ENCODE measurements around the gene CPNE7.

The CPNE7 gene

DNA sequence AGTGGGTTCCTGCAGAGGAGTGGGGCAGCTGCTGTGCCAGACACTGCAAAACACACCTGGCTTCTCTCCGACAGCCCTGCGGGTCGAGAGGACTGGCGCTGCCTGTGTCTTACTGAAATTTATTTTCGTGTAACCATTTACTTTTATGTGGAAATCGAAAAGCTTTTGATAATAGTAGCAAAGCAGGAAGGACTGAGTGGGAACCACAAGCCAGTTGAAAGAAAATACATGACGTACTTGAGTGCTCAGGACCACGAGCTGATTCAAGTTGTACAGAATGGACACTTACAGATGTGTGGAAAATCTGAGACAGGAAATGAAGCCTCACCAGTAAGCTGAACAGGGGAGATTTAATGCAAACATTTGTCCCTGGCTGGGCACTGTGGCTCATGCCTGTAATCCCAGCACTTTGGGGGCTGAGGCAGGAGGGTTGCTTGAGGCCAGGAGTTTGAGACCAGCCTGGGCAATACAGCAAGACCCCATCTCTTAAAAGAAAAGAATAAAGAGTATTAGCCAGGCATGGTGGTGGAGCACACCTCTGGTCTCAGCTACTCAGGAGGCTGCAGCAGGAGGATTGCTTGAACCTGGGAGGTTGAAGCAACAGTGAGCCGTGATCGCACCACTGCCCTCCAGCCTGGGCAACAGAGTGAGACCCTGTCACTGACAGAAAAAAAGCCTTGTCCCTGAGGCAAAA is 26.4 kb upstream of the CPNE7 start:
- DNase-seq (ENCODE audit: low read depth, low spot score), result no peak

DNA sequence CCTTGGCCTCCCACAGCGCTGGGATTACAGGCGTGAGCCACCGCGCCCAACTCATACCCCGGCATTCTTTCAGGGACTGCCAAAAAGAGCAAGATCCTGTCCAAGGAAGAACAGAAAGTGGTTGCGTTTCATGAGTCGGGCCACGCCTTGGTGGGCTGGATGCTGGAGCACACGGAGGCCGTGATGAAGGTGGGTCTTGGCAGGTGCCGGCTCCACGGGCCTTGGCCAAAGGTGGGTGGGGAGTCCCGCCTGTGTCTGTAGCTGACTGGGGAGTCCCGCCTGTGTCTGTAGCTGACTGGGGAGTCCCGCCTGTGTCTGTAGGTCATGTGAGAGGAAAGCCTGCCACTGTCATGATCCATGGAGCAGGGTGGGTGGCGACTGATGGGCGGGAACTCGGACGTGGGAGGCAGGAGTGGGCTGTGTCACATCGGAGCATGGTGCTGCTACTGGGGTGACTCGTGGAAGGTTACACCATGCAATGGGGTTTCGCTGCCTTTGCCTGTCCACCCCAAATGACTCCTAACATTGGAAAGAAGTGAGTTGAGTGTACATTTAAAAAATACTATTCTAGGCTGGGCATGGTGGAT is 25.0 kb upstream of the CPNE7 start:
- no peak for DNase-seq (ENCODE audit: low read depth, low spot score)

DNA sequence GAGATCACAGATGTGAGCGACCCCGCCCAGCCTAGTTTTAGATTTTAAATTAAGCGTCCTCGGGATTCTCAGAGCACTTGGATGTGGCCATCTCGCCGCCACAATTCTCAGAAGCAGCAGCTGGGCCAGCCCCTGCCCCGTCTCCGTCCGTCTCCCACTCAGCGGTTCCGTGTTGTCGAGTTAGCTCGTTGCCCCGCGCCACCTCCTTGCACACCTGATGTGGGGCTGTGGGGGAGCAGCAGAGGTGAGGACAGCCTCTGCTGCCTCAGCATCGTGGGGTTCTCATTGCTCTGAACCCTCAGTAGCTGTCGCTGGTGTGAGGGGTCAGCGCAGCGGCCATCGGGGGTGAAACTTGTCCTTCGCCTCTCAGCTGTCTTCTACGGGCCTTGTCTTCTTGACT is 23.2 kb upstream of the CPNE7 start:
- no peak for DNase-seq (ENCODE audit: low read depth, low spot score)

DNA sequence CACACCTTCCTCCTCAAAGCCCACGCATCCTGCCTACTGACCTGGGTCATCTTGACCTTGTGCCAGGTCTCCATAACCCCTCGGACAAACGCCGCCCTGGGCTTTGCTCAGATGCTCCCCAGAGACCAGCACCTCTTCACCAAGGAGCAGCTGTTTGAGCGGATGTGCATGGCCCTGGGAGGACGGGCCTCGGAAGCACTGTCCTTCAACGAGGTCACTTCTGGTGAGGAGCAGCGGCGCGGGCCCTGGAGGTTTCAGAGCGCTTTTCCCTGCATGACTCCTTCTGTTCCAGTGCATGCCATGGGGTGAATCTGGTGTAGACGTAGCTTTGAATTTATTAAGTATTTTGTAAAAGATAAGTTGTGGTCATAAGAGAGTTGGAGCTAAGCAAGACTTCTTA is 22.6 kb upstream of the CPNE7 start:
- DNase-seq (ENCODE audit: low read depth, low spot score), result no peak

DNA sequence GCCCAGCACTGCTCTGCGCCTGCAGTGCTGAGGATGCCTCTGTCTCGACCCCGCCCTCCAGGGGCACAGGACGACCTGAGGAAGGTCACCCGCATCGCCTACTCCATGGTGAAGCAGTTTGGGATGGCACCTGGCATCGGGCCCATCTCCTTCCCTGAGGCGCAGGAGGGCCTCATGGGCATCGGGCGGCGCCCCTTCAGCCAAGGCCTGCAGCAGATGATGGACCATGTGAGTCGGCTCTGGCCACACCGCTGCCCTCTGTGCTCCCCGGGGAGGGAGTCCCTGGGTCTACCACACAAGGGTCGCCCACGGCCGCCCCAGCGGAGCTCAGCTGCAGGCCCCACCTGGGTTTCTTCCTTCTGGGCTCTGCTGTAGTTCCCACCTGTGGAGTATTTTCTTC is 21.8 kb upstream of the CPNE7 start:
- no peak for DNase-seq (ENCODE audit: low read depth, low spot score)

DNA sequence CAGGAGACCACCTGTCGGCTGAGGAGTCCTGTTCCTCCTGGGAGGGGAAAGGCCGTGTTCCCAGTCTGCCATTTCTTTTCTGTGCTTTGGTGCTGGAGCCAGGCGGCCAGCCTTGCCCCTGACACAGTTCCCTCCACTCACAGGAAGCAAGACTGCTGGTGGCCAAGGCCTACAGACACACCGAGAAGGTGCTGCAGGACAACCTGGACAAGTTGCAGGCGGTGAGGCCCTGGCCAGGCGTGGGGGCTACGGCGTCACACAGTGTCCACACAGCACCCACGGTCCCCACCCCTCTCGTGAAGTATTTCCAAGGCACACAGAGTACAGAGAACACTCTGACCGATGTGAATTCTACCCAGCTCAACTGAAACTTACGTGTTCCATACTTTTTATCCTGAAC is 21.2 kb upstream of the CPNE7 start:
- DNase-seq (ENCODE audit: low read depth, low spot score), result no peak

DNA sequence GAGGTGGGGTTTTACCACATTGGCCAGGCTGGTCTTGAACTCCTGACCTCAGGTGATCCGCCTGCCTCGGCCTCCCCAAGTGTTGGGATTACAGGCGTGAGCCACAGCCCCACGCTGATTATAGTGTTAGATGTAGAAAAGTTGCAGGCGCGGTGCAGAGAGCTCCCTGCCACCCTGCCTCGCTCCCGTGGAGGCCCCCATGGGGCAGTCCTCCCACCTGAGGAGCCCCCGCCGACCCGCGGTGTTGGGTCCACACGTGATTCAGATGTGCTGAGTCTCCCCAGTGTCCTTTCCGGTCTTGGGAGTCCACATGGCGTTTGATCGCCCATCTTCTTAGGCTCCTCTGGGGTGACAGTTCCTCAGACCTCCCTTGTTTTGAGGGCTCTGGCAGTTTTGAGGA is 20.3 kb upstream of the CPNE7 start:
- DNase-seq (ENCODE audit: low read depth, low spot score), result no peak

DNA sequence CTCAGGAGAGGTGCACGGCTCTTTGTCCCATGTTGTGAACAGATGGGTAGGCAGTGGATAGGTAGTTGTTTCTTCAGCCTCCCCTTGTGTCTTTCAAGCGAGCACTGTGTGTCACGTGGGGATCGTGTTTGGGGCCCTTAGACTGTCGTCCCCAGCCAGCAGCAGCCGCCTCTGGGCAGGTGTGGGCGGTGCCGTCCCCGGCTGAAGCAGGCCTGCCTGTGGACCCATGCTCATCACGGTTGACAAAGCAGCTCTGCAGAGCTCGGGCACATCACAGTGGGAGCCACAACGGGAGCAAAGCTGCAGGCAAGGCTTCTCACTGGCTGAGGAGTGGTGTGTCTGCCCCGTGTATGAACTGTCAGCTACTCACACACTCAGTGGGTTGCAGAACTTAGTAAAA is 19.8 kb upstream of the CPNE7 start:
- no peak for DNase-seq (ENCODE audit: low read depth, low spot score)

DNA sequence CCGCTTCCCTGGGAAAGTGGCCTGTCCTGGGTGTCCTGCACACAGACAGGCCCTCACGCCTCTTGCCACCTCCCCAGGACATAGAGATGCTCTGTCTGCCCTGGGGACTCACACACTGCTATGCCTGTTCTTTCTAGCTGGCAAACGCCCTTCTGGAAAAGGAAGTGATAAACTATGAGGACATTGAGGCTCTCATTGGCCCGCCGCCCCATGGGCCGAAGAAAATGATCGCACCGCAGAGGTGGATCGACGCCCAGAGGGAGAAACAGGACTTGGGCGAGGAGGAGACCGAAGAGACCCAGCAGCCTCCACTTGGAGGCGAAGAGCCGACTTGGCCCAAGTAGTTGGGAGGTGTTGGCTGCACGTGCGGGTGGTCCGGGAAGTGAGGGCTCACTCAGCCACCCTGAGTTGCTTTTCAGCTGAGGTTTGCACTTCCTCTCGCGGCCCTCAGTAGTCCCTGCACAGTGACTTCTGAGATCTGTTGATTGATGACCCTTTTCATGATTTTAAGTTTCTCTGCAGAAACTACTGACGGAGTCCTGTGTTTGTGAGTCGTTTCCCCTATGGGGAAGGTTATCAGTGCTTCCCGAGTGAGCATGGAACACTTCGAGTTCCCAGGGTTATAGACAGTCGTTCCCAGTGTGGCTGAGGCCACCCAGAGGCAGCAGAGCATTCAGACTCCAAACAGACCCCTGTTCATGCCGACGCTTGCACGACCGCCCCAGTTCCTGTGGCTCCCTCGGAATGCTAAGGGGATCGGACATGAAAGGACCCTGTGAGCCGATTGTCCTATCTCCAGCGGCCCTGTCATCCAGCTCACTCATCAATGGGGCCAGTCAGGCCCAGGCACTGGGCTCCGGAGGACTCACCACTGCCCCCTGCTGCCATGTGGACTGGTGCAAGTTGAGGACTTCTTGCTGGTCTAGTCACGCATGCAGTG is 18.5 kb upstream of the CPNE7 start:
- peak; percentile 90 for DNase-seq (ENCODE audit: low read depth, low spot score)

DNA sequence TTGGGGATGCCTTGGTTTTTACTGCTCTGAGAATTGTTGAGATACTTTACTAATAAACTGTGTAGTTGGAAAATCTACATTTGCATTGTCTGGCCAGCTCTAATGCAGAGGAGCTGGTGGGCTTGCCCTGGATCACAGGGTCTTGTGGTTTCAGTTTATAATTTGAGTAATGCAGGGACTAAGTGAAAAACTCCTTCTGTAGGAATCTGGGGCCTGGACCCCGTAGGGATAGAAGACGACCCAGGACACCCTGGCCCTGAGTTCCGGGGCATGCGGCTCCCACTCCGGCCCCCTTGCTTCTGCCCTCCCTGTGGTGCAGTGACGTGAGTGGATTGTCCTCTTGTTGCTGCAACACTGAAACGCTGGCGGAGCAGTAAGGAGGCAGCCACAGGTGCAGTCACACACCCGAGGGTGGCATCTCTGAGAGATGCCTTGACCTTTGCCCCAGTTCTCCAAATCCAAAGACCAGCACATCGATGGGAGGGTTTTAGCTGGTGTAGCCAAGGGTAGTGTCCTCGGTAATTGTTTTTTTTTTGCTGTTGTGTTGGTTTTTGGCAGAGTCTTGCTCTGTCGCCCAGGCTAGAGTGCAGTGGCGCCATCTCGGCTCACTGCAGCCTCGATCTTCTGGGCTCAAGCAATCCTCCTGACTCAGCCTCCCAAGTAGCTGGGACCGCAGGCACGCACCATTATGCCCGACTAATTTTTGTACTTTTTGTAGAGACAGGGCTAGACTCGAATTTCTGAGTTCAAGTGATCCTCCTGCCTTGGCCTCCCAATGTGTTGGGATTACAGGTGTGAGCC is 17.7 kb upstream of the CPNE7 start:
- DNase-seq (ENCODE audit: low read depth, low spot score), result no peak

DNA sequence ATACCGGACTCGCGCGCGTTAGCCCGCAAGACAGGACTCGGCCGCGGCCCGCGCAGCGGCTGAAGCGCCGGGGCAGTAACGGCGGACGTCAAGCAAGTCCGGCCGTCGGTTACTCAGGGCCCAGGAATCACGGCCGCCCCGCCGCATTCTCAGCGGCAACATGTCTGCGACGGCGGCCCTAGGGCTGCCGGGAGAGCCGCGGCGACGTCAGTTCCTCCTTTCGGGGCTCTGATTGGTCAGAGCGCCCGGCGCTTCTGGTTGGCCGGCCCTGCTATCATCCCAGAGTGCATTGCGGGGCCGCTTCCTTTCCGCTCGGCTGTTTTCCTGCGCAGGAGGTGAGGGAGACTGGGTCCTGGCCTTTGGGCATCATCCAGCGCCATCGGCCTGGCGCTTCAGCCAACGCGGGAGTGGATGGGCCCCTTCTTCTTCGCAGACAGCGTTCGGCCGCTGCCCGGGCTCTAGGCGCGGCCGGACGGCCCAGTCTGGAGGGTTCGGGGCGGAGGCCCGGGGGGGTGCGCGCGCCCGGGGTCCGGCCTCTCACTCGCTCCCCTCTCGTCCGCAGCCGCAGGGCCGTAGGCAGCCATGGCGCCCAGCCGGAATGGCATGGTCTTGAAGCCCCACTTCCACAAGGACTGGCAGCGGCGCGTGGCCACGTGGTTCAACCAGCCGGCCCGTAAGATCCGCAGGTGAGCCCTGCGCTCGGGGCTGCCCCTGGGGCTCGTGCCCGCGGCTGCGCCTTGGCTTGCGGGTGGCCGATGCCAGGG is 15.0 kb upstream of the CPNE7 start, which contains the start of gene RPL13:
RPL13 (plus strand) TSS at position 305 of the 764 bp plus-strand sequence; CDS start at position 583, 278 bp downstream.
- DNase-seq (ENCODE audit: low read depth, low spot score), result peak; percentile 98

DNA sequence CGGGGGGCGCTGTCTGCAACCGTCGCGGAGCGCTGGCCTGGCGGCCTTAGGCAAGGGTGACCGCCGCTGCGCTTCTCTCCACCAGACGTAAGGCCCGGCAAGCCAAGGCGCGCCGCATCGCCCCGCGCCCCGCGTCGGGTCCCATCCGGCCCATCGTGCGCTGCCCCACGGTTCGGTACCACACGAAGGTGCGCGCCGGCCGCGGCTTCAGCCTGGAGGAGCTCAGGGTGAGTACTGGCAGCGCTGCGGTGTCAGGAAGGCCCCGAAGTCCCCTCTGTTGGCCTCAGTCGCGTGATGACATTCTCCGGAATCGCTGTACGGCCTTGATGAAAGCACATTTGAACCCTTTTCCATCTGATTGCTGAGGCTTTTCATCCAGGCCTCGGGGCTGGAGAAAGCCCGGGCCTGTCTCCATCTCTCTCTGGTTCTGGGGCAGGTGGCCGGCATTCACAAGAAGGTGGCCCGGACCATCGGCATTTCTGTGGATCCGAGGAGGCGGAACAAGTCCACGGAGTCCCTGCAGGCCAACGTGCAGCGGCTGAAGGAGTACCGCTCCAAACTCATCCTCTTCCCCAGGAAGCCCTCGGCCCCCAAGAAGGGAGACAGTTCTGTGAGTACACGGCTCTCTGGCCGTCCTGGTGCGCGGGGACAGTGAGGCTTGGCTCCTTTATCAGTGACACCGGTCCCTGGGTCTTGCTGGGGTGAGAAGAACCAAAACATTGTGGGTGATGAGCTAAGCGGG is 14.2 kb upstream of the CPNE7 start:
- no peak for DNase-seq (ENCODE audit: low read depth, low spot score)

DNA sequence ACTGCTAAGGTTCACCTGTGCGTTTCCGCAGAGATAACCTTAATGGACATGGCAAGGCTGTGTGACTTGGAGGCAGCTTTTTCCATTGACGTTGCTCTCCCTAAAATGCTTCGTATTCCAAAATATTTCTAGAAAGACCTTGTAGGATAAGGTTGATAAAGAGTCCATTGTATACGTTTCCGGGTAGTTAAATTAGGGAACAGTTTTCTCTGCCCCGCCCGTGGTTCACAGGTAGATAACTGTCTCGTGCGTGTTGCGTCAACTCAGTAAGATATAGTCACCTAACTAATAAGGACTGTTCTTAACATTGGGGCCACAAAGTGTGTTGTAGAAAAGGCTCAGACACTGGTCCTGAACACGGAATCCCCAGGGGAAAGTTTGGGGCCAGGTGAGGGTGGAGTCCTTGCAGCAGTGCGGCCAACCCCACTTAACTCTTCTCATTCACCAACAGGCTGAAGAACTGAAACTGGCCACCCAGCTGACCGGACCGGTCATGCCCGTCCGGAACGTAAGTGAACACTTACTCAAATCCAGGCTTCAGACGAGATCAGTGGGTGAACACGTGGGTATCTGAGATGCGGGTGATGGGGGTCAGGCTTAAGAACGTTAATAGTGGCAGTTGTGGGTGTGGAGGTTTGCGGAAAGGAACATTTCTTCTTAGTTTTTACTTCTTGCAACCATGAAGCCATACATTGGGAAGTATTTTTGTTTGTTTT is 13.5 kb upstream of the CPNE7 start:
- no peak for DNase-seq (ENCODE audit: low read depth, low spot score)

DNA sequence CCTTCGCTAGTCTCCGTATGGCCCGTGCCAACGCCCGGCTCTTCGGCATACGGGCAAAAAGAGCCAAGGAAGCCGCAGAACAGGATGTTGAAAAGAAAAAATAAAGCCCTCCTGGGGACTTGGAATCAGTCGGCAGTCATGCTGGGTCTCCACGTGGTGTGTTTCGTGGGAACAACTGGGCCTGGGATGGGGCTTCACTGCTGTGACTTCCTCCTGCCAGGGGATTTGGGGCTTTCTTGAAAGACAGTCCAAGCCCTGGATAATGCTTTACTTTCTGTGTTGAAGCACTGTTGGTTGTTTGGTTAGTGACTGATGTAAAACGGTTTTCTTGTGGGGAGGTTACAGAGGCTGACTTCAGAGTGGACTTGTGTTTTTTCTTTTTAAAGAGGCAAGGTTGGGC is 12.6 kb upstream of the CPNE7 start:
- no peak for DNase-seq (ENCODE audit: low read depth, low spot score)

DNA sequence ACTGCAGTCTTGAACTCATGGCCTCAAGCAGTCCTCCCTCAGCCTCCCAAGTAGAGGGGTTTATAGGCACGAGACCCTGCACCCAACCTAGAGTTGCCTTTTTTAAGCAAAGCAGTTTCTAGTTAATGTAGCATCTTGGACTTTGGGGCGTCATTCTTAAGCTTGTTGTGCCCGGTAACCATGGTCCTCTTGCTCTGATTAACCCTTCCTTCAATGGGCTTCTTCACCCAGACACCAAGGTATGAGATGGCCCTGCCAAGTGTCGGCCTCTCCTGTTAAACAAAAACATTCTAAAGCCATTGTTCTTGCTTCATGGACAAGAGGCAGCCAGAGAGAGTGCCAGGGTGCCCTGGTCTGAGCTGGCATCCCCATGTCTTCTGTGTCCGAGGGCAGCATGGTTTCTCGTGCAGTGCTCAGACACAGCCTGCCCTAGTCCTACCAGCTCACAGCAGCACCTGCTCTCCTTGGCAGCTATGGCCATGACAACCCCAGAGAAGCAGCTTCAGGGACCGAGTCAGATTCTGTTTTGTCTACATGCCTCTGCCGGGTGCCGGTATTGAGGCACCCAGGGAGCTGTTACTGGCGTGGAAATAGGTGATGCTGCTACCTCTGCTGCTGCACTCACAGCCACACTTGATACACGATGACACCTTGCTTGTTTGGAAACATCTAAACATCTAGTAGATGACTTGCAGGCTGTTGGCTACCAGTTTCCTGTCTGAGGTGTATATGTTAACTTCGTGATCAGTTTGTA is 11.7 kb upstream of the CPNE7 start:
- DNase-seq (ENCODE audit: low read depth, low spot score), result no peak

DNA sequence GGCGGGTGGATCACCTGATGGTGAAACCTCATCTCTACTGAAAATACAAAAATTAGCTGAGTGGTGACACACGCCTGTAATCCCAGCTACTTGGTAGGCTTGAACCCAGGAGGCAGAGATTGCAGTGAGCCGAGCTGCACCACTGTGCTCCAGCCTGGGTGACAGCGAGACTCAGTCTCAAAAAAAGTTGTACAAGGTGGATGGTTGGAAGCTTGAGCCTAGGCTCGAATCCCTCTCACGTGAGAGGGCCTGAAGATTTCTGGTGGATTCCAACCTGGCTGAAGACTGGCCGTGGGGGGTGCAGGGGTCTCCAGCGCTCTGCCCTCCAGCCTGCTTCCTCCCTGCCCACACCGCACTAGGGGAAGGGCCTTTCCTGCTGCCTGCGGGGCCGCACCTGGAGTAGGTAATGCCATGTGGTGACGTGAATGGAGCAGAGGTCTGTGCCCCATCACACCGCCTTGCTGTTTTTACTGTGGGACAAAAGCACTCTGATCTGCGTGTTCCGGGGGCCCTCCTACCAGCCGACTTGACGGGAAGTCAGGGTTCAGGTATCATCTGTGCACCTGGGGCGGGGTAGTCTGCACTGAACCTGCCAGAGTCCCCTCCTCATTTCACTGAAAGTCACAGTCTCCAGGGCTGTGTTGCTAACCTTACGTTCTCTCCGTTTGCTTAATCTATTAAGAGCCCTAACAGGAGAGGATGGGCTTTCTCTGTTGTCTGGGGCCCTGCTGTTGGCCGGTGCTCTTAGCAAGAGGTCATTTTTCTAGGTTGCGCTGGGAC is 10.9 kb upstream of the CPNE7 start:
- no peak for DNase-seq (ENCODE audit: low read depth, low spot score)

DNA sequence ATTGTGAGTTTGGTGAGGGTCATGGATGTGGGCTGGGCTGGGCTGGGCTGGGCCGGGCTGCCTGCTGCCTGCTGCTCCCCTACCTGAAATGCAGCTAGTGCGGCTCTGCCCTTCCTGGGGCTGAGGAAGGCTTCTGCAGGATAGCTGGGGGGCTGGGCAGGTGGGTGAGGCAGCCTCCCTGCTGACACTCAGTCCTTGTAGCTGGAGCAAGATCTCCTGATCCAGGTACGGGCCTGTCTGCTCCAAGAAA is 10.4 kb upstream of the CPNE7 start:
- DNase-seq (ENCODE audit: low read depth, low spot score), result no peak

Data from astrocyte of the hippocampus (primary cell).